Measurements from ENCODE around the gene JAML.

JAML gene

GRCh38 chr11:118215262-118215661, 9.5 kb downstream of the JAML start:
- Histone ChIP-seq H3K27me3 (no peaks in the 10 kb centered on the region), H3K27ac (peak overlapping the region; percentile 97), H3K4me3 (ENCODE audit: low read depth in 1 of 2, low read length in 1 of 2) (peak overlapping the region; percentile 63 to 77), H3K4me1 (ENCODE audit: control insufficient read depth in 1 of 2, insufficient read depth in 1 of 2, low read depth in 1 of 2, low read length in 1 of 2) (peaks cover 100% of the 10 kb centered on the region in 2 experiments), H3K36me3 (peaks cover 56% of the 10 kb centered on the region), H3K9me3 (no peaks in the 10 kb centered on the region)
- TF ChIP-seq CTCF (IDR thresholded peaks at IDR 0.05), result no peak

GRCh38 chr11:118214210-118214914, 10.4 kb downstream of the JAML start:
- Histone ChIP-seq H3K4me1 (ENCODE audit: control insufficient read depth in 1 of 2, insufficient read depth in 1 of 2, low read depth in 1 of 2, low read length in 1 of 2) (peaks cover 100% of the 10 kb centered on the region in 2 experiments), H3K36me3 (peaks cover 56% of the 10 kb centered on the region), H3K9me3 (no peaks in the 10 kb centered on the region), H3K27ac (peak overlapping the region; percentile 97), H3K27me3 (no peaks in the 10 kb centered on the region), H3K4me3 (ENCODE audit: low read depth in 1 of 2, low read length in 1 of 2) (peak overlapping the region; percentile 63 to 77)
- TF ChIP-seq CTCF (IDR thresholded peaks at IDR 0.05), result no peak

GRCh38 chr11:118213781-118214180, 11.0 kb downstream of the JAML start:
- Histone ChIP-seq H3K36me3 (peaks cover 58% of the 10 kb centered on the region), H3K4me3 (ENCODE audit: low read depth in 1 of 2, low read length in 1 of 2) (peak overlapping the region; percentile 63 to 77), H3K27me3 (no peaks in the 10 kb centered on the region), H3K27ac (peak overlapping the region; percentile 97), H3K9me3 (no peaks in the 10 kb centered on the region), H3K4me1 (ENCODE audit: control insufficient read depth in 1 of 2, insufficient read depth in 1 of 2, low read depth in 1 of 2, low read length in 1 of 2) (peaks cover 100% of the 10 kb centered on the region in 2 experiments)
- TF ChIP-seq CTCF (IDR thresholded peaks at IDR 0.05), result no peak

GRCh38 chr11:118213201-118213600, 11.6 kb downstream of the JAML start:
- Histone ChIP-seq H3K9me3 (no peaks in the 10 kb centered on the region), H3K36me3 (peaks cover 58% of the 10 kb centered on the region), H3K4me3 (ENCODE audit: low read depth in 1 of 2, low read length in 1 of 2) (peak overlapping the region; percentile 63 to 77), H3K27me3 (no peaks in the 10 kb centered on the region), H3K4me1 (ENCODE audit: control insufficient read depth in 1 of 2, insufficient read depth in 1 of 2, low read depth in 1 of 2, low read length in 1 of 2) (peaks cover 100% of the 10 kb centered on the region in 2 experiments), H3K27ac (peak overlapping the region; percentile 97)
- TF ChIP-seq CTCF (IDR thresholded peaks at IDR 0.05), result no peak

GRCh38 chr11:118212781-118213191, 12.0 kb downstream of the JAML start:
- peak overlapping the region; percentile 97 for H3K27ac ChIP-seq
- H3K4me1 ChIP-seq (ENCODE audit: control insufficient read depth in 1 of 2, insufficient read depth in 1 of 2, low read depth in 1 of 2, low read length in 1 of 2), result peaks cover 100% of the 10 kb centered on the region in 2 experiments
- no peaks in the 10 kb centered on the region for H3K9me3 ChIP-seq
- peak overlapping the region; percentile 63 to 77 for H3K4me3 ChIP-seq (ENCODE audit: low read depth in 1 of 2, low read length in 1 of 2)
- H3K27me3 ChIP-seq, result no peaks in the 10 kb centered on the region
- TF ChIP-seq CTCF (IDR thresholded peaks at IDR 0.05), result no peak
- peaks cover 58% of the 10 kb centered on the region for H3K36me3 ChIP-seq
